HepG2 (cell line): ENCODE results near the gene HDHD3. TPM values are rescaled to one million over a fixed set of nuclear protein-coding genes. Genes with fewer than 3 reads are reported as not detected.
A peak's percentile ranks its signal among the peaks of the same experiment; 100 is the strongest.

ENCODE experiments used
- AHDC1 ChIP-seq: sonication (generic); formaldehyde crosslinking; IDR thresholded peaks from 2 replicates; pipeline ENCODE4 v1.5.1; 2020; ENCODE audit warnings: mild to moderate bottlenecking, missing genetic modification reagents, borderline replicate concordance
- CENPT ChIP-seq: sonication (generic); formaldehyde crosslinking; IDR thresholded peaks from 2 replicates; pipeline ENCODE4 v1.8.0; 2022; ENCODE audit warnings: low read depth, mild to moderate bottlenecking, moderate library complexity, missing genetic modification reagents
- ETV5 ChIP-seq: IDR thresholded peaks from 2 replicates; pipeline ENCODE4 v1.6.1; 2018; ENCODE audit warnings: missing biosample characterization, missing genetic modification reagents, inconsistent platforms, borderline replicate concordance
- HOXA7 ChIP-seq: sonication (generic); formaldehyde crosslinking; IDR thresholded peaks from 2 replicates; pipeline ENCODE4 v1.8.1; 2022; ENCODE audit warnings: mild to moderate bottlenecking, missing genetic modification reagents, moderate library complexity
- JUN ChIP-seq: sonication (generic); formaldehyde crosslinking; IDR thresholded peaks from 2 replicates; pipeline ENCODE4 v1.4.0; 2020; ENCODE audit warnings: mild to moderate bottlenecking, missing genetic modification reagents
- MAFF ChIP-seq: IDR thresholded peaks from 2 replicates; pipeline ENCODE4 v1.6.1; 2011; ENCODE audit warnings: low read depth, low read length, improper control_type of control experiment
- NFRKB ChIP-seq: fragments of 450-650 bp; IDR thresholded peaks from 2 replicates; pipeline ENCODE4 v1.6.1; 2017
- POGZ ChIP-seq: sonication (generic); formaldehyde crosslinking; IDR thresholded peaks from 2 replicates; pipeline ENCODE4 v1.4.0; 2020; ENCODE audit warnings: mild to moderate bottlenecking, missing genetic modification reagents
- RBFOX2 ChIP-seq: fragments of 200-400 bp; formaldehyde crosslinking; IDR thresholded peaks from 2 replicates; pipeline ENCODE4 v1.6.1; 2017; ENCODE audit warnings: low read depth, mild to moderate bottlenecking, low read length
- TCF7 ChIP-seq: sonication (generic); IDR thresholded peaks from 2 replicates; pipeline ENCODE4 v1.6.1; 2016; ENCODE audit warnings: antibody characterized with exemption, low read depth
- ZBED4 ChIP-seq: sonication (generic); formaldehyde crosslinking; IDR thresholded peaks from 2 replicates; pipeline ENCODE4 v1.4.0; 2020; ENCODE audit warnings: missing genetic modification reagents, borderline replicate concordance
- ZNF224 ChIP-seq: sonication (generic); formaldehyde crosslinking; IDR thresholded peaks from 2 replicates; pipeline ENCODE4 v1.5.0; 2020; ENCODE audit warnings: mild to moderate bottlenecking, missing genetic modification reagents
- ZNF552 ChIP-seq: sonication (generic); formaldehyde crosslinking; IDR thresholded peaks from 2 replicates; pipeline ENCODE4 v1.9.0; 2022; ENCODE audit warnings: missing genetic modification reagents, mild to moderate bottlenecking, borderline replicate concordance
- ZNF597 ChIP-seq: sonication (generic); formaldehyde crosslinking; IDR thresholded peaks from 2 replicates; pipeline ENCODE4 v1.5.0; 2020; ENCODE audit warnings: missing genetic modification reagents
- polyA plus RNA-seq, 8 experiments: library from polyadenylated mRNA; depleted of rRNA in 3 of 8; stranded (reverse) in 7 of 8; unstranded in 1 of 8; fragments of >200 nt; fragmentation: Illumina TruSeq in 4 of 8; extraction: Trizol in 4 of 8; gene quantifications; 2 replicates each; pipeline versions ENCODE4 v1.2.1 to v1.2.3, GENCODE V29; 2011 to 2016; ENCODE audit warnings: low read depth in 4 of 8, missing spikeins in 1 of 8, mixed read lengths in 1 of 8; ENCODE audit not compliant: insufficient read depth in 1 of 8
- total RNA-seq, 5 experiments: library from RNA; depleted of rRNA; stranded (reverse); fragments of >200 nt; fragmentation: Illumina TruSeq; extraction: Trizol; gene quantifications; 2 replicates each; pipeline ENCODE4 v1.2.3, GENCODE V29; 2016; ENCODE audit warnings: low read depth in 1 of 5

The HDHD3 gene
- total and polyA plus RNA-seq, 2 of the 13 experiments (the other 11 are each of a cell fraction or from before 2014, with no cell fraction given) = 23.1 to 38.5 TPM

- TF ChIP-seq ZBED4 (CRISPR knock-in tag) (0 out of 2 replicates have a peak, but pooled peaks have one; percentile 27), ZNF224 (CRISPR knock-in tag) (no peak), NFRKB (no peak), CENPT (CRISPR knock-in tag) (peak; percentile 62; the same call in 1 of the 2 replicates), HOXA7 (CRISPR knock-in tag) (no peak), RBFOX2 (peak; percentile 75), MAFF (no peak), ZNF597 (CRISPR knock-in tag) (no peak), ZNF552 (0 out of 2 replicates have a peak, but pooled peaks have one; percentile 54), POGZ (CRISPR knock-in tag) (peak; percentile 97), TCF7 (no peak), ETV5 (CRISPR knock-in tag) (peak; percentile 55; the same call in 1 of the 2 replicates), AHDC1 (peak; percentile 59), JUN (CRISPR knock-in tag) (0 out of 2 replicates have a peak, but pooled peaks have one; percentile 37)
Measured at GRCh38 chr9:113340011-113340699, 36.6 kb downstream of the HDHD3 start, which contains the start of gene WDR31 (continued).
